ENCODE data around the gene KRTAP9-1.
A peak's percentile ranks its signal among the peaks of the same experiment; 100 is the strongest.

KRTAP9-1 gene

GRCh38 chr17:41211845-41212466 is 22.3 kb downstream of the KRTAP9-1 start:
- no peak for TF ChIP-seq EZH2phosphoT487 (IDR thresholded peaks at IDR 0.05; ENCODE audit: low read length)
- no peak for TF ChIP-seq CTCF (IDR thresholded peaks at IDR 0.05; ENCODE audit: low read length)
- no peak for TF ChIP-seq EZH2 (optimal IDR thresholded peaks at IDR 0.05; ENCODE audit: low read depth, low read length)
- Histone ChIP-seq H3K27me3 (replicated peaks; ENCODE audit: insufficient read depth, low read length) (no peaks in the 10 kb centered on the region; the same call in 1 of the 2 replicates), H3K9me3 (replicated peaks; ENCODE audit: insufficient read depth, low read length) (no peaks in the 10 kb centered on the region), H3F3A (ENCODE audit: insufficient read depth, low read length) (peaks cover 11% of the 10 kb centered on the region; the same call in 1 of the 2 replicates), H3K4me1 (ENCODE audit: low read length) (peaks cover 20% of the 10 kb centered on the region), H3K4me3 (ENCODE audit: low read length) (no peak overlapping the region), H3K79me2 (ENCODE audit: low read length) (no peaks in the 10 kb centered on the region), H3K27ac (ENCODE audit: low read length) (peak overlapping the region; percentile 30; the same call in 1 of the 2 replicates), H2AFZ (ENCODE audit: low read length) (no peak overlapping the region), H3K9ac (ENCODE audit: low read length) (no peak overlapping the region), H4K20me1 (ENCODE audit: insufficient read depth, low read length) (no peaks in the 10 kb centered on the region), H3K9me2 (replicated peaks; ENCODE audit: insufficient read depth, low read length) (no peaks in the 10 kb centered on the region), H3K36me3 (replicated peaks; ENCODE audit: insufficient read depth, low read length) (no peaks in the 10 kb centered on the region), H3K4me2 (ENCODE audit: low read depth, low read length) (peak overlapping the region; percentile 22; the same call in 1 of the 2 replicates)
- peak; percentile 87 for DNase-seq

- Histone ChIP-seq H3K79me2 (ENCODE audit: low read length) (no peaks in the 10 kb centered on the region), H2AFZ (ENCODE audit: low read length) (no peak overlapping the region), H3K27me3 (replicated peaks; ENCODE audit: insufficient read depth, low read length) (no peaks in the 10 kb centered on the region; the same call in 1 of the 2 replicates), H3K4me2 (ENCODE audit: low read depth, low read length) (peak overlapping the region; percentile 22; the same call in 1 of the 2 replicates), H3F3A (ENCODE audit: insufficient read depth, low read length) (peaks cover 11% of the 10 kb centered on the region; the same call in 1 of the 2 replicates), H4K20me1 (ENCODE audit: insufficient read depth, low read length) (no peaks in the 10 kb centered on the region), H3K4me3 (ENCODE audit: low read length) (no peak overlapping the region), H3K27ac (ENCODE audit: low read length) (peak overlapping the region; percentile 30; the same call in 1 of the 2 replicates), H3K4me1 (ENCODE audit: low read length) (peaks cover 20% of the 10 kb centered on the region), H3K36me3 (replicated peaks; ENCODE audit: insufficient read depth, low read length) (no peaks in the 10 kb centered on the region), H3K9me3 (replicated peaks; ENCODE audit: insufficient read depth, low read length) (no peaks in the 10 kb centered on the region), H3K9me2 (replicated peaks; ENCODE audit: insufficient read depth, low read length) (no peaks in the 10 kb centered on the region), H3K9ac (ENCODE audit: low read length) (no peak overlapping the region)
- DNase-seq, result peak; percentile 37
- TF ChIP-seq CTCF (IDR thresholded peaks at IDR 0.05; ENCODE audit: low read length) (no peak), EZH2phosphoT487 (IDR thresholded peaks at IDR 0.05; ENCODE audit: low read length) (no peak), EZH2 (optimal IDR thresholded peaks at IDR 0.05; ENCODE audit: low read depth, low read length) (no peak)
Observed at GRCh38 chr17:41212524-41213169, 23.0 kb downstream of the KRTAP9-1 start.

- peaks cover 20% of the 10 kb centered on the region for H3K4me1 ChIP-seq (ENCODE audit: low read length)
- no peaks in the 10 kb centered on the region for H3K9me3 ChIP-seq (replicated peaks; ENCODE audit: insufficient read depth, low read length)
- no peak overlapping the region for H3K27ac ChIP-seq (ENCODE audit: low read length)
Observed at GRCh38 chr17:41215681-41216080, 26.0 kb downstream of the KRTAP9-1 start.

More at GRCh38 chr17:41215681-41216080, 26.0 kb downstream of the KRTAP9-1 start:
- no peak for DNase-seq
- Histone ChIP-seq H3K27me3 (replicated peaks; ENCODE audit: insufficient read depth, low read length) (no peaks in the 10 kb centered on the region), H3K9me2 (replicated peaks; ENCODE audit: insufficient read depth, low read length) (no peaks in the 10 kb centered on the region), H3K4me3 (ENCODE audit: low read length) (no peak overlapping the region), H3F3A (ENCODE audit: insufficient read depth, low read length) (peaks cover 11% of the 10 kb centered on the region; the same call in 1 of the 2 replicates), H4K20me1 (ENCODE audit: insufficient read depth, low read length) (no peaks in the 10 kb centered on the region), H3K79me2 (ENCODE audit: low read length) (no peaks in the 10 kb centered on the region), H3K4me2 (ENCODE audit: low read depth, low read length) (no peak overlapping the region), H3K9ac (ENCODE audit: low read length) (no peak overlapping the region), H2AFZ (ENCODE audit: low read length) (no peak overlapping the region), H3K36me3 (replicated peaks; ENCODE audit: insufficient read depth, low read length) (no peaks in the 10 kb centered on the region)
- TF ChIP-seq EZH2 (optimal IDR thresholded peaks at IDR 0.05; ENCODE audit: low read depth, low read length) (no peak), CTCF (IDR thresholded peaks at IDR 0.05; ENCODE audit: low read length) (no peak)

Data from MM.1S (cell line).